Hepatocyte (in vitro differentiated cells): ENCODE results near the gene CRIM1.
A peak's percentile ranks its signal among the peaks of the same experiment; 100 is the strongest.

Experiments used
- CTCF ChIP-seq: fragments of 200-600 bp; sonication (generic); IDR thresholded peaks from 2 replicates; pipeline ENCODE4 v1.5.1; 2016; ENCODE audit warnings: antibody characterized with exemption, mild to moderate bottlenecking; ENCODE audit not compliant: poor library complexity
- EZH2 ChIP-seq: fragments of 200-600 bp; sonication (generic); IDR thresholded peaks from 2 replicates; pipeline ENCODE4 v1.6.1; 2016; ENCODE audit warnings: antibody characterized with exemption, mild to moderate bottlenecking, borderline replicate concordance
- EZH2phosphoT487 ChIP-seq: fragments of 200-600 bp; sonication (generic); IDR thresholded peaks from one replicate; pipeline ENCODE4 v1.6.1; 2018; ENCODE audit warnings: antibody characterized with exemption, mild to moderate bottlenecking, low read depth, moderate library complexity; ENCODE audit not compliant: unreplicated experiment, severe bottlenecking

- TF ChIP-seq CTCF (peak; percentile 59), EZH2 (no peak), EZH2phosphoT487 (no peak)
These were observed 2.5 kb downstream of the CRIM1 start for GRCh38 chr2:36357847-36358659.
